NCI-H82 treated with DMSO at 0.1 percent for 48 hours (cell line): ENCODE results near the gene SPIRE1.

Source experiments
- DNase-seq: peaks from one replicate; lab custom pipeline; 2025; ENCODE audit not compliant: unreplicated experiment; lab: John Stamatoyannopoulos, UW

Gene SPIRE1

DNA sequence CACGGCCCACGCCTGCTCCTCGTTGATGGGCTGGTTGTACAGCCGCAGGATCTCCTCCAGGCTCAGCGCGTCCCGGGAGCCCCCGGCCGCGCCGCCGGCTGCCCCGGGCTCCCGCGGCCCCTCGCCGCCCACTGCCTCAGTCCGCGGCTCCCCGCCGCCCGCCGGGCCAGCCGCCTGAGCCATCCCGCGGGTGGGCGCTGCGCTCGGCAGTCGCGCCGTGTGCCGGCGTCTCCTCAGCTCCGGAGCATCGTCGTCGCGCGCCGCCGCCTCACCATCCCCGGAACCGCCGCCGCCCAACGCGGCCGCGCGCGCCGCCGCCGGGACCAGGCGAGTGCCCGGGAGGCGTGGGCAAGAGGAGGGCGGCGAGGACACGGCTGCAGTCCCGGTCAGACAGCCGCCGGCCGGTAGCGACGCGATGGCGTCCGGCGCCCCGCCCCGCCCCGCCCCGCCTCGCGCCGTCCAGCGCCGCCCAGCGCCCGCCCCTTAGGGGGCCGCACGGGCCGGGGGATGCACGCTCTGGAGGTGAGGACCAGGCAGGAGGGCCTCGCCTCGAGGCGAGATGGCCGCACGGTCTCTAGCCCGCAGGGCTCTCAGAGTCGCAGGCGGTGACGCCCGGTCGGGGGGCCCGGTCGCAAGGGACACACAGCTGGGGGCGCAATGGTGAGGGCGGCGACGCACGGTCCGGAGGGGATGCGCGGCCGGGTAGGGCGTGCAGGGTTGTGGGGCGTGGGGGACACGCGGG lies at the start of gene SPIRE1:
TSS of gene SPIRE1 (minus strand) at position 424 of the 742 bp plus-strand sequence. CDS start at position 183, 241 bp downstream.
- peak; percentile 33 for DNase-seq

DNA sequence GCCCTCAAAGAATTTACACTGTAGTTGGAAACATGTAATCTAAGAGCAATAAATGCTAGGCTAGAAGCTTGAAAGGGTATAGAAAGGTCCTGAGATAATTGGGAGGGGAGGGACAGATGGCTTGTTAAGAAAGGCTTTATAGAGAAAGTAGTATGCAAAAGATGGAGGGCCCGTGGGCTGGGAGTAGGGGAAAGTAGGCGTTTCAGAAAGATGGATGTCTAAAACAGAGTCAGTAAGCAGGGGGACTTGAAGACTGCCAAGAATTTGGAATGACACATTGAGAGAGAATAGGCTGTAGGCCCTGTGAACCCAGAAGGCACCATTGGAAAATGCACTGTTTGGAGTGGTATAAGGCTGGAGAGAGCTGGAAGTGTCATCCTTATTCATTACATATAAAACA lies 45.8 kb upstream of the SPIRE1 start:
- peak; percentile 14 for DNase-seq

DNA sequence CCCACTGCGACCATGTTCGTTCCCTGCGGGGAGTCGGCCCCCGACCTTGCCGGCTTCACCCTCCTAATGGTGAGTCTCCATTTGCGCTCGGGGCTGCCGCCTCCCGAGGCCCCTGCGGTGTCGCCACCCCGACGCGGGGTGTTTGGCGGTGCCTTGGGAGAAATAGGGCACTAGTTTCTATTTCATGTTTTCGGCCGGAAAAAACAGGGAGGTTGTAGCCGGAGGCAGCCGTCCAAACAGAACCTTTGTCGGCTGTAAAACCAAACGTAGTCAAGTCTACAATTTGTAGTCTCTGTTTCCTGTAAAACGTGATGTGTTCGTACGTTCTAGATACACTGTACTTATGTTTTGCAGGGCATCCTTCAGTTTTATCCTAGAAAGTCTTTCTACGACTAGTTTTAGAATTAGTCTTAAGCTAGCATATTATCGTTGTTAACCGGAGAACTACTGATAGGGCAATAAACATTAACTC lies 45.2 kb upstream of the SPIRE1 start:
- DNase-seq = no peak

DNA sequence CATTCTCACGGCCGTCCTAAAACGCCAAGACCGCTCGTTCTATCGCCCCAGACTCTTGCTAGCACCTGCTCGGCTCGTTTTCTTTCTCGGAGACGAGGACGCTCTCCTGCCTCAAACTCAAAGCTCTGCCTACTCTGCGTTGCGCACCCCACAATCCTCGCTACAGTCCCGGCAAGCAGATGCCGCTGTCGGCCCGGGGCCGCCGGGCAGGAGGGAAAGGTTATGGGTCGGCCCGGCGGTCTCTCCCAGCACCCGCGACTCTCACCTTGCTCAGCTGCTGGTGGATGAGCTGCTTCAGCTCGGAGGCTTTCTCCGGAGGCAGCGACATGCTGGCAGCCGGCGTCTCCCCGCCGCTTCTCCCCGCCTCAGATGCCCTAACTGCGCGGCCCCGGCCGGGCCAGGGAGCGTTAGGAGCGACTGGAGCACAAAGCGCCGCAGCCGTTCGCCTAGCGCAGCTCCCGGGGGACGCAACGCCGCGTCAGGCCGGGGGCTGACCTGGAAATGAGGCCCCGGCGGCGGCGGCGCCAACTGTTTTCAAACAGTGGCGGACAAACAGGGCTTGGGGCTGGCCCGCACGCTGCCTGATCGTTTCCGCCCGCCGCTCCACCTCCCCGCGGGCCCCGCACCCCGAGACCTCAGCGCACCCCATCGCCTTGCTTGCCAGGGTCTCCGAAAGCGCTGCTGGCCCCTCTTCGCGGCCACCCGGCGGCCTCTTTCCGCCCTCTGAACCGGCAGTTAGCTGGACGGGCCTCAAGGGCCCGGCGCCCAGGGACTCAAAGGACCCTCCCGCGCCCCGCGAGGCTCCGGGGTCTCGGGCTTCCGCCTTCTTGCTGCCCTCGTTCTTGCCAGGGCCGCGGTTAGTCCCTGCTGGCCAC lies 44.6 kb upstream of the SPIRE1 start, which contains the start of the genes CEP76 and PSMG2:
TSS of gene CEP76 (minus strand) at position 503 of the 875 bp plus-strand sequence. CDS start at position 328, 175 bp downstream.
TSS of gene PSMG2 (plus strand) at position 822 of the 875 bp plus-strand sequence. CDS start 66 bp downstream, outside the sequence.
- peak; percentile 36 for DNase-seq

DNA sequence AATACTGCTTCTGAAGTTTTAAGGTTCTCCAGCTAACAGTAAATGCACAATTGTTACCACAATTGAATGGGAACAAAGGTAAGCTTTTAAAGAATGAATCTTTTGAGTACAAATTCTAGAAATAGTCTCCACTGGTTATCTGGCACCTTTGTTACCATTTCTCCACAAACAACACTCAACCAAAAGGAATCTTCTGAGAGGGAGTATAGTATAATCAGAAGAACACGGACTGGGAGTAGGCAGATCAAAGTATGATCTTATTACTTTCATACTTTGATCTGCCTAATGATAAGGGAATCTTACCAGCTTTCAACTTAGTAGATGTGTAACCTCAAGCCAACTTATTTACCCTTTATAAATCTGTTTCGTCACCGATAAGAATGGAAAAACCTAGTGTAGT lies 43.3 kb upstream of the SPIRE1 start:
- no peak for DNase-seq

DNA sequence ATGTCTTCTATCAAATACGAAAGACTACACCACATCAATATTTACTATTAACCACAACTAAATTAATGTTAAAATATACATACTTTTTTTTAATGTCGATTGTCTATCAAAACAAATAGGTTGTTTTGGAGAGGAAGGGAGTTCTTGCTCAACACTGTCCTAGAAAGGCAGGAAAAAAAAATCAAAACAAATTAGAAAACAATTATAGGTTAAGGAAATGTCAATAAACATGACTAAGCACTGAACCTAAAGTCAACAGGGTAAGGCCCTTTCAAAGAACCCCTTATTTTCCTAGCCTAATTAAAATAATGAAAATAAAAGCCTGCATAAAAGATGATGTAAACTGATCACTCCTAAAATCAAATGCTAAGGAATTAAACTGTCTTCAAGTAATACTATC lies 41.8 kb upstream of the SPIRE1 start:
- no peak for DNase-seq

DNA sequence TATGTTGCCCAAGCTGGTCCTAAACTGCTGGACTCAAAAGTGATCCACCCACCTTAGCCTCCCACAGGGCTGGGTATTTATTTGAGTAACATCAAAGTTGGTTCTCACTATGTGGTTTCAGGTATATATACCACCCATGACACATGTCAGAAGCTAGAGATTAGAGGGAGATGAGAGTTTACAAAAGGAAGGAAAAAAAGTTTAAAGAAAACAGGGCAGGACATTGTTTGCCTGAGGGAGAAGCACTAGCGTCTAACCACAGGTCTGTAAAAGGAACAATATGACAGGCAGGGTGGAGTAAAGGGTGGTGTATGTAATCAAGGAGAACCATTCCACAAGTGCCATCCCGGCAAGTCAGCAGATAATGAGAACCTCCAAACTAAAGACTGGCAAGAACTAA lies 36.1 kb upstream of the SPIRE1 start:
- no peak for DNase-seq

DNA sequence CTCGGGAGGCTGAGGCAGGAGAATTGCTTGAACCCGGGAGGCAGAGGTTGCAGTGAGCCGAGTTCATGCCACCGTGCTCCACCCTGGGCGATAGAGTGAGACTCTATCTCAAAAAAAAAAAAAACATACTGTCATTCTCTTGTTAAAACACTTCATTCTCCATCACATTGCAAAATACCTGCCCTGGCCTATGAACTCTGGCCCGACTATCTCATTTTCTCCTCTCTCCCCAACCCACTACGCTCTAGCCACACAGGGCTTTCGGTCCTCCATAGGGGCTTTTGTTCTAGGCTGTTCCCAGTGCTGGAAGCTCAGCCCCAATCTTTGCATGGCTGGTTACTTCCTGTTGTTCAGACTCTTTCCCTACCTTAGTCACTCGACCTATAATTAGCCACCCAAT lies 34.3 kb upstream of the SPIRE1 start:
- DNase-seq = no peak

DNA sequence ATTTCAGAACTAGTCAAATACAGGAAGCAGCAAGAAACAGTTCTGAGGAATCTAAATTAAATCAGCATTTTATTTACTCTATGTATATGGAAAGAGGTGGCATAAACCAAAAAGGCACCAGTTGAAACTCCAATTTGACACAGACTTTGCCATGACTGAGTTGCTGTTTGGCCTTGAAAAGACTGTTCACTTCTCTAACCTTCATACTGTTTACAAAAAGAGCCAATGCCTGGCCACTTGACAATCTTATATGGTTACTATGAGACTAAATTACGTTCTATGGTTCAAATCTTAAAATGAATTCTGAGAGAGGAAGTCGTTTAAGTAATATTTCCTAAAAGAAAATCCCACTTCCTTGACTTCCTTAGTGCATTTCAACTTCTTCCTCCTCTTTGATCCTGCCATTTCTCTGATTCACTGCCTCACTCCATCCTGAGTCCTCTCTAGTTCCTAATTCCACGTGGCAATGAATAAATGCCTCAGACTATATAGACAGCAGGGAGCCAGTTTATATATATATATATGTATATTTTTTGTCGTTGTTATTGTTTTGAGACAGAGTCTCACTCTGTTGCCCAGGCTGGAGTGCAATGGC lies 31.4 kb upstream of the SPIRE1 start:
- no peak for DNase-seq

DNA sequence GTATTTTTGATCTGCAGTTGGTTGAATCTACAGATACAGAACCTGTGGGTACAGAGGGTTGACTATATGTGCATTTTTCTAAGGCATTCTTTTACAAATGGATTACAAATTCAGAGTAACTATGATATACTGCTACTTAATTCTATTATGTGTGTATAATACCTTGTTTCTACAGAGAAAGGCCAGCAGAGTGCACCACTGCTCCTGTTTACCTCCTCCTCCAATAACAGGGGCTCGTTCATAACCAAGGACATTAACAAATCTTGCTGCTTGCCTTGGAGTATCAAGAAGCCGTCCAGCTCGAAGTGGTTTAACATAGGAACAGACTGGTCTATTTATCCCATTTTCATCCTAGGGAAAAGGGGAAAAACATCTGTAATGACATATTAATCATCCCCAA lies 28.2 kb upstream of the SPIRE1 start:
- peak; percentile 21 for DNase-seq

DNA sequence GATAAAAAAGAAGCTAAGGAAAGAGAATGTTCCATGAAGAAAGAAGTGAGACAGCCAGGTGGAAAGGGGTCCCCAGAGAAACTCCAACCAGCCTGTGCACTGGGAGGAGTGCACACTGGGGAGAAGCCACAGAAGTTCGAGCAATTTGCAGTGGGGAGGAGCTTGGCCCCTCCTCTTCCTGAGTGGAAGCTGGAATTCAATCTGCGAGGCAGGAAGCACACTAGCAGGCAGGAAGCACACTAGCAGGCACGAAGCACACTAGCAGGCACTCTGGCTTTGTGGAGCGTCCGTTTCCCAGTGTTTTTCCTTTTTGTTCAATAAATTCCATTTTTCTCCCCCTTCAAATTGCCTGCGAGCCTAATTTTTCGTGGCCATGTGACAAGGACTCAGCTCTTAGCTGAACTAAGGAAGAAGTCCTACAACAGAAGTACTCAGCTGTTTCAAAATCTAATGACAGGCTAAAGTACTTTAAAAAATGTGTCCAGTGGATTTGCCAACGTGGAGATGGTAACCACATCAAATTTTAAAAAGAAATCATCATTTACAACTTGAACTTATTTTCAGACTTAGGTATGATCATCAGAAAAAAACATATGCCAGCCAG lies 21.4 kb upstream of the SPIRE1 start:
- DNase-seq = no peak

DNA sequence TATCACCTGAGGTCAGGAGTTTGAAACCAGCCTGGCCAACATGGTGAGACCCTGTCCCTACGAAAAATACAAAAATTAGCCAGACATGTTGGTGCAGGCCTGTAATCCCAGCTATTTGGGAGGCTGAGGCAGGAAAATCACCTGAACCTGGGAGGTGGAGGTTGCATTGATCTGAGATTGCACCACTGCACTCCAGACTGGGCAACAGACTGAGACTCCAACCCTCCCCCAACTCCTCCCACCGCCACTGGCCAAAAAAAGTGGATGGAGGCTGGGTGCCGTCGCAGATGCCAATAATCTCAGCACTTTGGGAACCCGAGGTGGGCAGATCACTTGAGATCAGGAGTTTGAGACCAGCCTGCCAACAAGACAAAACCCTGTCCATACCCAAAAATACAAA lies 10.1 kb upstream of the SPIRE1 start:
- no peak for DNase-seq

DNA sequence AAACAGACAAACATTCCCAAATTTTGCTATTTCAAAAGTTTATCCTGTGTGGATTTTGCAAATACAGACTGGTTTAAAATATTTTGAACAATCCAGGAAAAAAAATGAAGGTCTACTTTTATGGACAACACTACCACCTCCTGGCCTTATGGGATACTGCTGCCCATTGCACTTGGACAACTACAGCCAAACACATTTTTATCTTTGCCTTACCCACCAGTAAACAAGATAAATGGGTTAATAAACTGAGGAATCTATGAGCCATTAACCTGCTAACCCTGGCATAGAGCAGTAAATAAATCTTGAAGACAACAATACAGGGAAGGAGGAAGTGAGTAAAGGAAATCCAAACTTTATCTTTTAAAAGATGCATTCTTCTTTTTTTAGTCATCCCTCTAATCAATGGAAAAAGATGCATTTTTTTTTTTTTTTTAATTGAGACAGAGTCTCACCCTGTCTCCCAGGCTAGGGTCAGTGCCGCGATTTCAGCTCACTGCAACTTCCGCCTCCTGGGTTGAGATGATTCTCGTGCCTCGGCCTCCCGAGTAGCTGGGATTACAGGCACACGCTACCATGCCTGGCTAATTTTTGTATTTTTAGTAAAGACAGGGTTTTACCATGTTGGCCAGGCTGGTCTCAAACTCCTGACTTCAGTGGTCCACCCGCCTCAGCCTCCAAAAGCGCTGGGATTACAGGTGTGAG lies 2.1 kb upstream of the SPIRE1 start:
- DNase-seq = peak; percentile 50

DNA sequence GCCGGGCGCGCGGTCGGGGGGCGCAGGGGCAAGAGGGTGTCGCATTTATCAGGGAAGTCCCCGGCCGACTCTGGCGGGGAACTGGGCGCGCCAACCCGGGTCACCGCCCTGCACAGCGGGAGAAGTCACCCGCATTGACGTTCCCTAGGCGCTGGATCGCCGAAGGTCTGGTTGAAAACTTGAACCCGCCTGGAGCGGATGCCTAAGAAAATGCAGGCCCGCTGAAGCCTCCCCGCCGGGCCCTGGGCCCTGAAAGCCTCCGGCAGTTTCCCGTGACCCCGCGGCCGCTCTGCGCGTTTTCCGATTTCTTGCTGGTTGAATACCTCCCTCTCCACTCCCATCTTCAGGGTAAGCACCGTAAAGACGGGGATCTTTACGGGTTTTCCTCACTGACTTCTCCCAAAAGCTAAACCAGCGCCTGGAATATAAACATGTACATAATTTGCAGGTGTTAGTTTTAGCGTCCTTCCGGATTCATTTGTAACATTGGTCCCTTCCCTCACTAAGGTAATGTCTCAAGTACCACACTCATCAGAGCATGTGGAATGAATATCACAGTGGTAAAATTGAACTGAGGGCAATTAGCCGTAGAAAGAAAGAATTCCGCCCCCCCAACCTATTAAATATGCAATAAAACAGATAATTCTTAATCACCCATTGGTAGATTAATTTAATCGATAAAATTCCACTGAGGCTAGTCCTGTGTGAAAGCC lies 675 bp upstream of the SPIRE1 start:
- no peak for DNase-seq

DNA sequence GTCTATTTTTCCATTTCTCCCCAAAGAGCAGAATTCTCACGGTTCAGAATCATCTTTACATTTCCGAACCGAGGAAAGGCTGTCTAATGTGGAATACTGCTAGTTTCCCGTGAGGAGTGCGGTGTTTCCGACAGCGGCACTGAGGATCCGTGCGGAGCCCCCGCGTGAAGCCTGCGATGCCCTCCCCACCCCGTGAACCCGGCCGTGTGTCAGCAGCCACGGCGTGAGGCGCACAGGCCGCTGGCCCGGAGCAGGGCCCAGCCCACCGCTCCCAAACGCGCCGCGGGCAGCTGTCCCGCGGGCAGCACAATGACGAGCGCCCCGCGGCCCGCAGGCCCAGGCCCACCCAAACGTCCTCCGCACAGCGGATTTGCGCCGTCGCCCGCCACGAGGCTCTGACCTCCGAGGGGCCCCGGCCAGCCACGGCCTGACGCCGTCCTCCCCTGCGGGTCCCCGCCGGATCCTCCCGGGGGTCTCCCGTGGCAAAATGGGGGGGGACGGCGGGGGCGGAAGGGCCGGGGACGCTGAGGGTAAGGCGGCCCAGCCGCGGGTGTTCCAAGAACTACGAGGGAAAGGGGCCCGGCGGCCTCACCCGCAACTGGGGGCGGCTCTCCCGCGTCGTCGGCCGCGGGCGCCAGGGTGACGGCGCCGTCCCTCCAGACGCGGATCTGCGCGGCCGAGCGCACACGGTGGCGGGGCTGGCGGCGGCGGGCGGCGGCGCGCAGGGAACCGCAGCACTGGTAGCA lies 796 bp downstream of the SPIRE1 start:
- no peak for DNase-seq

DNA sequence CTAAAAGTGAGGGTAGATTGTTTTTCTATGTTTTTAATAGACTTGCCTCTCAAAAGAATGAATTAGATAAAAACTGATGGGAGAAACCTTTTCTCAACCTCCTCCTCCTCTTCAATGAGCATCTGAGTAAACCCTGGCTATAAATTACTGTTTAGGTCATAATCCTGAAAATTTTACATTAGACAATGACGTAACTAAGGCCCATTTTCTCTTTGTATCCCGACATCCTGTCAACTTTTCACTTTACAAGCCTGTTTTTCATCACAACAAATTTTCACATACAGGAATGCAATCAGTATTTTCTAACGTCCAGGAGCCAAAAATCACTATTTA lies 1.3 kb downstream of the SPIRE1 start:
- DNase-seq = no peak

DNA sequence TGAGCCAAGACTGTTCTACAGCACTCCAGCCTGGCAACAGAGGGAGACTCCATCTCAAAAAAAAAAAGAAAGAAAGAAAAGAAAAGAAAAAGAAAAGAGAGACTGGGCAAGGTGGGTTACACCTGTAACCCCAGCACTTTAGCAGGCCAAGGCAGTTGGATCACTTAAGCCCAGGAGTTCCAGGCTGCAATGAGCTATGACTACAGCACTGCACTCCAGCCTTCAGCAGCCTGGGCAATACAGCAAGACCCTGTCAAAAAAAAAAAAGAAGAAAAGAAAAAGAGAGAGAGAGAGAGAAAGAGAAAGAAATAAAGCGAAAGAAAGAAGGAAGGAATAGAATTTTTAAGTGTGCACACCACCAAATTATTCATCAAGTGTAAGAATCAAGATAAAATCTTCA lies 2.9 kb downstream of the SPIRE1 start:
- no peak for DNase-seq

DNA sequence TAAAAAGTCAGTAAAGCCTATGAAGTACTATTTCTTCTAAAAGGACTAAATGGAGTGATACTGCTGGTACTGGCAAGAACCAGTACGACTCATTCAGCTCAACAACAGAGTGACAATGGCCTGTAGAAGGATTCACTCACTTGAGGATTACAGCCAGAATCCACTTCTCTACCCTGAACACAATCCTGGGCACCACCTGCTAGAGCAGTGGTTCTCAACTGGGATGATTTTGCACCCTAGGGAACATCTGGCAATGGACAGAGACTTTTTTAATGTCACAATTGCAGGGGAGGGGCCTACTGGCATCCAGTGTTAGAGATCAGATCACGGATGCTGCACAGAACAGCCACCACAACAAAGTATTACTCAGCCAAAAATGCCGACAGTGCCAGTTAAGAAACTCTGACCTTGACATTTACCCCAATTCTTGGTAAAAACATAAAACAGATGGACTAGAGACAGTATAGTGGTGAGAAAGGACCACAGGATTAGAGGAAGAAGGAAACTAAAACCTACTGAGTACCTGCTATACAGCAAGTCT lies 5.0 kb downstream of the SPIRE1 start:
- DNase-seq = no peak

DNA sequence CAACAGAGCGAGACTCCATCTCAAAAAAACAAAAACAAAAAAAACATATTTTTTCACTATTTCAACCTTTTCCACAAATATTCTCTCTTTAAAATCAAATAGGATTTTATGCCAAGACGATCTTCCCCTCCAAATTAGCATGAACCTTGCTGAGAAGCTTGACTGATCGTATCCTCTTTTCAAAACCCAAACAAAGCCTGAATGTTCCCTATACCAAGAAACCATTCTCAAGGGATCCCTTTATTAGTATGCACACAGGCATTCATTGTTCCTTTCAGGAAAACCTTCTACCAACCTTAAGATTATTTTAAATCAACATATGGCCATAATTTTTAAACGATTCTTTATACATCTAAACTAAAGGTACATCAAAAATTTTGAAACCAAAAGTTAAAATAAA lies 6.3 kb downstream of the SPIRE1 start:
- DNase-seq = no peak
